IMR-90 (cell line): ENCODE results near the gene CALM1. TPM values are rescaled to one million over a fixed set of nuclear protein-coding genes. Genes with fewer than 3 reads are reported as not detected.
A peak's percentile ranks its signal among the peaks of the same experiment; 100 is the strongest.

Experiments used
- ATAC-seq: fragments of 200-7000 bp; cut with Tn5 transposase; 2 replicates; pipeline ENCODE4 v1.9.1; 2020; ENCODE audit warnings: low read depth, mild to moderate bottlenecking, moderate library complexity
- BruUV-seq: library from RNA; stranded (reverse); fragments of 400-500 nt; replicated peaks from 2 replicates; lab custom pipeline; 2021; lab: Mats Ljungman, UMichigan
- CTCF ChIA-PET: fragments of 300-600 bp; formaldehyde crosslinking; extraction: SDS; loops from one replicate; lab custom pipeline; 2021; ENCODE audit warnings: antibody characterized with exemption; lab: Yijun Ruan, JAX
- POLR2A ChIA-PET: fragments of 300-600 bp; sonication (Branson Sonifier 250); formaldehyde crosslinking; loops from one replicate; lab custom pipeline; 2022; ENCODE audit warnings: antibody characterized with exemption; ENCODE audit not compliant: unreplicated experiment; lab: Charles Lee
- DNase-seq: peaks from one replicate; pipeline ENCODE4 v3.0.0; 2013
- H2AFZ ChIP-seq: replicated peaks from 2 replicates; pipeline ENCODE3; 2013; ENCODE audit warnings: low read length, mild to moderate bottlenecking; ENCODE audit not compliant: poor library complexity
- H2AK5ac ChIP-seq: 2 replicates; pipeline ENCODE4 v1.6.1; 2013; ENCODE audit warnings: low read depth, low read length, inconsistent platforms
- H2AK9ac ChIP-seq: replicated peaks from 2 replicates; pipeline ENCODE3; 2013; ENCODE audit warnings: mild to moderate bottlenecking, low read depth, low read length, moderate library complexity; ENCODE audit not compliant: poor library complexity
- H2BK120ac ChIP-seq: 2 replicates; pipeline ENCODE4 v1.6.1; 2013; ENCODE audit warnings: low read depth, low read length, inconsistent platforms
- H2BK15ac ChIP-seq: 3 replicates; pipeline ENCODE4 v1.6.1; 2013; ENCODE audit warnings: low read depth, low read length, inconsistent platforms
- H2BK20ac ChIP-seq: 2 replicates; pipeline ENCODE4 v1.6.1; 2013; ENCODE audit warnings: low read depth, mild to moderate bottlenecking, inconsistent platforms, low read length, moderate library complexity
- H2BK5ac ChIP-seq: 2 replicates; pipeline ENCODE4 v1.6.1; 2013; ENCODE audit warnings: mild to moderate bottlenecking, low read depth, low read length, inconsistent platforms; ENCODE audit not compliant: poor library complexity, severe bottlenecking
- H3K14ac ChIP-seq: replicated peaks from 2 replicates; pipeline ENCODE4 v1.6.1; 2013; ENCODE audit warnings: low read depth, low read length, inconsistent platforms
- H3K18ac ChIP-seq: 2 replicates; pipeline ENCODE4 v1.6.1; 2013; ENCODE audit warnings: low read depth, low read length, control low read depth
- H3K23ac ChIP-seq: 2 replicates; pipeline ENCODE4 v1.6.1; 2013; ENCODE audit warnings: low read depth, low read length, inconsistent platforms
- H3K27ac ChIP-seq: 2 replicates; pipeline ENCODE4 v1.5.1; 2013; ENCODE audit warnings: mild to moderate bottlenecking, control low read depth, low read length; ENCODE audit not compliant: insufficient read depth
- H3K27me3 ChIP-seq: 2 replicates; pipeline ENCODE4 v1.6.1; 2013; ENCODE audit warnings: low read length; ENCODE audit not compliant: control insufficient read depth, insufficient read depth
- H3K36me3 ChIP-seq: 2 replicates; pipeline ENCODE4 v1.6.1; 2013; ENCODE audit warnings: low read length, mixed read lengths; ENCODE audit not compliant: control insufficient read depth, insufficient read depth
- H3K4ac ChIP-seq: 2 replicates; pipeline ENCODE4 v1.6.1; 2013; ENCODE audit warnings: low read depth, low read length, inconsistent platforms
- H3K4me1 ChIP-seq: 2 replicates; pipeline ENCODE4 v1.6.1; 2013; ENCODE audit warnings: low read length, mixed read lengths; ENCODE audit not compliant: control insufficient read depth, insufficient read depth
- H3K4me2 ChIP-seq: 2 replicates; pipeline ENCODE4 v1.6.1; 2013; ENCODE audit warnings: low read depth, mild to moderate bottlenecking, control low read depth, low read length, moderate library complexity
- H3K4me3 ChIP-seq: 2 replicates; pipeline ENCODE4 v1.5.1; 2013; ENCODE audit warnings: low read depth, mild to moderate bottlenecking, control low read depth, low read length, moderate library complexity; ENCODE audit not compliant: insufficient read depth
- H3K56ac ChIP-seq: 2 replicates; pipeline ENCODE4 v1.6.1; 2013; ENCODE audit warnings: low read length, inconsistent platforms; ENCODE audit not compliant: insufficient read depth; ENCODE audit errors: extremely low read depth
- H3K79me1 ChIP-seq, 2 experiments: 2 replicates each; pipeline ENCODE4 v1.6.1; 2013; ENCODE audit warnings: low read length in 2 of 2, inconsistent platforms in 1 of 2, low read depth in 1 of 2
- H3K9ac ChIP-seq: 2 replicates; pipeline ENCODE4 v1.6.1; 2013; ENCODE audit warnings: low read depth, low read length, control low read depth
- H3K9me1 ChIP-seq: 2 replicates; pipeline ENCODE4 v1.6.1; 2013; ENCODE audit warnings: low read length, inconsistent platforms; ENCODE audit not compliant: insufficient read depth
- H3K9me3 ChIP-seq: 2 replicates; pipeline ENCODE4 v1.6.1; 2013; ENCODE audit warnings: low read length; ENCODE audit not compliant: control insufficient read depth, insufficient read depth
- H4K20me1 ChIP-seq: 2 replicates; pipeline ENCODE4 v1.6.1; 2013; ENCODE audit warnings: low read length, inconsistent platforms; ENCODE audit not compliant: insufficient read depth
- H4K5ac ChIP-seq: 2 replicates; pipeline ENCODE4 v1.6.1; 2013; ENCODE audit warnings: mild to moderate bottlenecking, low read depth, low read length, control low read depth
- H4K8ac ChIP-seq, 2 experiments: 2 replicates each; pipeline ENCODE4 v1.6.1; 2013; ENCODE audit warnings: low read depth in 2 of 2, low read length in 2 of 2, control low read depth in 1 of 2, inconsistent platforms in 1 of 2
- H4K91ac ChIP-seq: 2 replicates; pipeline ENCODE4 v1.6.1; 2013; ENCODE audit warnings: low read depth, low read length, inconsistent platforms; ENCODE audit not compliant: insufficient read depth
- BHLHE40 ChIP-seq: fragments of 150-350 bp; IDR thresholded peaks from 2 replicates; pipeline ENCODE4 v1.6.1; 2016; ENCODE audit warnings: mild to moderate bottlenecking, low read depth, low read length
- CHD1 ChIP-seq: IDR thresholded peaks from 2 replicates; pipeline ENCODE4 v1.6.1; 2012; ENCODE audit warnings: low read depth, low read length, improper control_type of control experiment
- ELK1 ChIP-seq: fragments of 150-350 bp; IDR thresholded peaks from 2 replicates; pipeline ENCODE4 v1.6.1; 2016; ENCODE audit warnings: low read depth, mild to moderate bottlenecking, low read length, moderate library complexity, borderline replicate concordance
- FOS ChIP-seq: fragments of 150-350 bp; IDR thresholded peaks from 2 replicates; pipeline ENCODE4 v1.6.1; 2016; ENCODE audit warnings: low read depth, low read length
- MAZ ChIP-seq: IDR thresholded peaks from 2 replicates; pipeline ENCODE4 v1.6.1; 2012; ENCODE audit warnings: low read depth, mild to moderate bottlenecking, low read length, improper control_type of control experiment, moderate library complexity, borderline replicate concordance
- MXI1 ChIP-seq: IDR thresholded peaks from 2 replicates; pipeline ENCODE4 v1.6.1; 2012; ENCODE audit warnings: low read depth, mild to moderate bottlenecking, low read length, moderate library complexity, borderline replicate concordance
- NFE2L2 ChIP-seq: fragments of 150-350 bp; IDR thresholded peaks from 2 replicates; pipeline ENCODE4 v1.6.1; 2016; ENCODE audit warnings: low read depth, mild to moderate bottlenecking, low read length
- POLR2A ChIP-seq: IDR thresholded peaks from 2 replicates; pipeline ENCODE4 v1.6.1; 2012; ENCODE audit warnings: mild to moderate bottlenecking, low read depth, low read length
- RAD21 ChIP-seq: IDR thresholded peaks from 2 replicates; pipeline ENCODE4 v1.6.1; 2012; ENCODE audit warnings: low read length, improper control_type of control experiment
- RFX5 ChIP-seq: IDR thresholded peaks from 2 replicates; pipeline ENCODE4 v1.8.0; 2012; ENCODE audit warnings: low read depth, mild to moderate bottlenecking, low read length, moderate library complexity
- SMC3 ChIP-seq: fragments of 150-350 bp; IDR thresholded peaks from 2 replicates; pipeline ENCODE4 v1.6.1; 2016; ENCODE audit warnings: low read depth, mild to moderate bottlenecking, antibody characterized with exemption, low read length, moderate library complexity
- USF2 ChIP-seq: fragments of 150-350 bp; IDR thresholded peaks from 2 replicates; pipeline ENCODE4 v1.6.1; 2017; ENCODE audit warnings: mild to moderate bottlenecking, antibody characterized with exemption, low read length, low read depth
- WGBS, 2 experiments: methylation state at CpG; one replicate each; pipeline versions ENCODE4 v1.1.5 to v1.1.7; 2013; ENCODE audit warnings: missing lambda C conversion rate in 2 of 2; ENCODE audit not compliant: insufficient read length in 1 of 2; ENCODE audit errors: extremely low coverage in 2 of 2; 5-methylcytosine and 5-hydroxymethylcytosine counted together
- dilution Hi-C: fragments of 300-500 bp; cut with HindIII; formaldehyde crosslinking; loops from one replicate; pipeline ENCODE4 v1.14.3; 2018; ENCODE audit warnings: low sequenced_read_pairs; ENCODE audit not compliant: unreplicated experiment
- in situ Hi-C: fragments of 300-500 bp; cut with MboI; formaldehyde crosslinking; loops from 3 replicates; pipeline ENCODE4 v1.14.3; 2019; ENCODE audit warnings: low sequenced_read_pairs, inconsistent platforms, mixed read lengths
- intact Hi-C: fragments of 100-400 bp; cut with micrococcal nuclease; formaldehyde crosslinking; loops from 2 replicates; pipeline ENCODE4 v1.10.0; 2022
- polyA plus RNA-seq, 3 experiments: library from polyadenylated mRNA; depleted of rRNA; stranded (reverse); fragments of >200 nt; gene quantifications; 2 replicates each; pipeline ENCODE4 v1.2.3, GENCODE V29; 2012; ENCODE audit warnings: low replicate concordance in 1 of 3
- total RNA-seq: library from RNA; depleted of rRNA; stranded (reverse); fragments of >200 nt; gene quantifications from 2 replicates; pipeline ENCODE4 v1.2.3, GENCODE V29; 2012

The CALM1 gene
- total and polyA plus RNA-seq, 2 of the 4 experiments (the other 2 are of a cell fraction) = 72.9 to 188 TPM

- TF ChIP-seq POLR2A (no peak), SMC3 (no peak)
Measured at GRCh38 chr14:90398841-90399540, 2.2 kb downstream of the CALM1 start (continued).

- Histone ChIP-seq H3K14ac (no peak overlapping the region), H4K20me1 (peaks cover 57% of the 10 kb centered on the region), H4K5ac (no peak overlapping the region), H3K56ac (no peak overlapping the region), H3K9me1 (peaks cover 8% of the 10 kb centered on the region), H2BK120ac (no peak overlapping the region), H3K18ac (no peak overlapping the region), H3K27me3 (no peaks in the 10 kb centered on the region), H3K4me3 (no peak overlapping the region), H3K27ac (no peak overlapping the region), H3K4me2 (peak overlapping the region; percentile 66), H2BK20ac (no peak overlapping the region), H3K9me3 (no peaks in the 10 kb centered on the region), H4K91ac (no peak overlapping the region), H2AK9ac (no peak overlapping the region), H2AK5ac (no peak overlapping the region), H2AFZ (no peak overlapping the region), H3K23ac (no peak overlapping the region), H4K8ac (no peak overlapping the region), H3K4ac (no peak overlapping the region), H3K36me3 (peaks cover 32% of the 10 kb centered on the region), H2BK5ac (no peak overlapping the region), H2BK15ac (no peak overlapping the region), H3K4me1 (peaks cover 4% of the 10 kb centered on the region), H3K9ac (no peak overlapping the region), H3K79me1 (peaks cover 29 to 61% of the 10 kb centered on the region in 2 experiments)
- dilution Hi-C loops = no loop called here
- in situ Hi-C loops = loop anchor here (10.0 to 25.0 kb wide), 2 partner anchors 295 to 763 kb away; no protein-coding TSS in a partner anchor
- POLR2A ChIA-PET = interaction anchor here (0.6 kb wide), 1 partner anchor 467 kb away, joined by 4 read pairs; no protein-coding TSS in a partner anchor
- DNase-seq (peak; percentile 88), ATAC-seq (peak; percentile 42)
- WGBS, 2 experiments = 25% methylated on average over 6 of the region's 14 CpGs; no CpG with 5 or more reads in 1 of the 2 experiments
- CTCF ChIA-PET = interaction anchor here (0.6 to 2.2 kb wide), 18 partner anchors 9 to 466 kb away, joined by 3 to 12 read pairs (median 4); no protein-coding TSS in a partner anchor
- no TSS peak for BruUV-seq
- intact Hi-C loops = loop anchor here (1.0 to 5.0 kb wide), 6 partner anchors 98 to 501 kb away; no protein-coding TSS in a partner anchor
- TF ChIP-seq SMC3 (peak; percentile 84), USF2 (no peak), CHD1 (no peak; the same call in 1 of the 2 replicates), FOS (no peak), RFX5 (no peak), POLR2A (no peak), ELK1 (no peak), MAZ (peak; percentile 64; the same call in 1 of the 2 replicates), BHLHE40 (no peak; the same call in 1 of the 2 replicates), NFE2L2 (no peak), RAD21 (peak; percentile 93), MXI1 (no peak)
Measured at GRCh38 chr14:90399541-90400444, 3.0 kb downstream of the CALM1 start.
